NCI-H2227 (cell line): ENCODE measurements around the gene TXNRD1.
"Not testable (repeated sequence)": the region's sequence is repeated elsewhere in the genome, so short reads cannot be mapped to it uniquely, and the experiment has no call there.

Source experiments
- DNase-seq: peaks from one replicate; lab custom pipeline; 2025; ENCODE audit not compliant: unreplicated experiment; lab: John Stamatoyannopoulos, UW

The TXNRD1 gene

DNA sequence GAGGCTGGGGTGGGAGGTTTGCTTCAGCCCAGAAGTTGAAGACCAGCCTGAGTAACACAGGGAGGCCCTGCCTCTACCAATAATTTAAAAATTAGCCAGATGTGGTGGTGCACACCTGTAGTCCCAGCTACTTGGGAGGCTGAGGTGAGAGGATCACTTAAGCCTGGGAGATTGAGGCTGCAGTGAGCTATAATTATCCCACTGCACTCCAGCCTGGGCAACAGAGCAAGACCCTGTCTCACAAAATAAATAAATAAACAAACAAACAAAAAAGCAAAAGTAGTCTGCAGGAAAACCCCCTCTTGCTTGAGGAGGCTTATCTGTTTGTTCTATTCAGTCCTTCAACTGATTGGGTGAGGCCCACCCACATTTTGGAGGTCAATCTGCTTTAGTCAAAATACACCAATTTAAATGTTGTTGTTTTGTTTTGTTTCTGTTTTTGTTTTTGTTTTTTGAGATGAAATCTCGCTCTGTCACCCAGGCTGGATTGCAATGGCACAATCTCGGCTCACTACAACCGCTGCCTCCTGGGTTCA is 24.9 kb upstream of the TXNRD1 start:
- no peak for DNase-seq

DNA sequence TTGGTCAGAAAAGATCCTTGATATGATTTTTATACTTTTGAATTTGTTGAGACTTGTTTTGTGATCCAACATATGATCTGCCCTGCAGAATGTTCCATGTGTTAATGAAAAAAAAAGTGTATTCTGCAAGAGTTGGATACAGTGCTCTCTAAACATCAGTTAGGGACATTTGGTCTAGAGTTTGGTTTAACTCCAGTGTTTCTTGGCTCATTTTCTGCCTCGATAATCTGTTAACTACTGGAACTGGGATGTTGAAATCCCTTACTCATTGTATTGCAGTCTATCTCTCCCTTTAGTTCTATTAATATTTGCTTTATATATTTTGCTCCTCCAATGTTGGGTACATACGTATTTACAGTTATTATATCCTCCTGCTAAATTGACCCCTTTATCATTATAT is 18.3 kb upstream of the TXNRD1 start:
- DNase-seq: no peak

DNA sequence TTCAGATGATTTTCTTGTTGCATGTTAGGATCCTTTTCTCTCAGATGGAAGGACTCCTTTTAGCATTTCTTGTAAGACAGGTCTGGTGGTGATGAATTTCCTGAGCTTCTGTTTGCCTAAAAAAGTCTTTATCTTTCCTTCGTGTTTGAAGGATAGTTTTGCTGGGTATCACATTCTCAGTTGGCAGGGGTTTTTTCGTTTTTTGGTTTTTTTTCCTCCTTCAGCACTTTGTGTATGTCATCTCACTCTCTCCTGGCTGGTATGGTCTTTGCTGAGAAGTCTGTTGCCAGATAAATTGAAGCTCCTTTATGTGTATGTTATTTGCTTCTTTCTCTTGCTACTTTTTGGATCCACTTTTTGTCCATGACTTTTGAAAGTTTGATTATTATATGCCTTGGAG is 15.6 kb upstream of the TXNRD1 start:
- DNase-seq: no peak

GRCh38 chr12:104201238-104202001 is 14.2 kb upstream of the TXNRD1 start:
- DNase-seq: peak; percentile 71

DNA sequence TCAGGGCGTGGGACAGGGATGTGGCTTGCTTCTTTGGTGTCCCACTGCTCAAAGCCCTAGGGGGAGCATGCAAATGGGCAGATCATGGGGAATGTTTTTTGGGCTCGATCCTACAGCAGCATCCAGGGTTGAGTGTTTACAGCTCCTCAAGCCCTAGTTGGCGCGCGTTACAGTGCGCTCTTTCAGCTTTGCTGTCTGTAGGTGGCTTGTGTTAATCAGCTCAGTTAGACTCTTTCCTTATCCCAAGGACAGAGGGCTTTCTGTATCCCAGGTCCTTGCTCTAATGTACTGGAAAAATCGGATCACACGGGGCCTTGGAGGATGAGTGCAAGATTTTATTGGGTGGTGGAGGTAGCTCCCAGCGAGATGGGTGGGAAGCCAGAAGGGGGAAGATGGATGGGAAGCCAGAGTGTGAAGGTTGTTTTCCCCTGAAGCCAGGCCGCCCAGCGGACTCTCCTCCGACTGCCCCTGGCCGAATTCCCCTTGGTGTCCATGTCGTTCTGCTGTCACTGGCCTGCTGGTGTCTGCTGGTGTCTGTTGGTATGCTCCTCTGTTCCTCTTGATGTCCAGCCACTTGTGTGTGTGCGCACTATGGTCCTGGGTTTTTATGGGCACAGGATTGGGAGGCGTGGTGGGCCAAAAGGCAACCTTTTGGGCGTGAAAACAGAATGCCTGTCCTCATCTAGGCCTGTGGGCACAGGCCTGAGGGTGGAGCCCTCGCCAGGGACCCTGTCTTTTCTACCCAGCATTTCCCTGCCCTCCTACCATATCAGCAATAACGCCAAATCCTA is 10.7 kb upstream of the TXNRD1 start:
- no peak for DNase-seq

GRCh38 chr12:104207416-104208205 is 8.0 kb upstream of the TXNRD1 start:
- no peak for DNase-seq

DNA sequence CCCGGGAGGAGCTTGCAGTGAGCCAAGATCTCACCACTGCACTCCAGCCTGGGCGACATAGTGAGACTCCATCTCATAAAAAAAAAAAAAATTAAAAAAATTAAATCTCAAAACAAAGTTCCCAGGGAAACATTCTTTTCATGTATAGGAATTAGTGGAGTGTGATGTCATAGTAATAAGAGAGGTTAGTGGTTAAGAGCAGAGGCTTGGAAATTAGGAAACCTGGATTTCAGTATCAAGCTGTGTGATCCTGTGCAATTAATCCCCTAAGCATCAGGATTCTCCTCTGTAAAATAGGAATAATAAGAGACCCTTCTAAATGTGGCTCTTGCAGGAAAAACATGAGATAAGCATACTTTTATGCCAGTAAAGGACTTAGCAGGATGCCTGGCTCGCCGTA is 3.1 kb upstream of the TXNRD1 start:
- no peak for DNase-seq

GRCh38 chr12:104213952-104214351 is 1.6 kb upstream of the TXNRD1 start:
- DNase-seq: no peak

DNA sequence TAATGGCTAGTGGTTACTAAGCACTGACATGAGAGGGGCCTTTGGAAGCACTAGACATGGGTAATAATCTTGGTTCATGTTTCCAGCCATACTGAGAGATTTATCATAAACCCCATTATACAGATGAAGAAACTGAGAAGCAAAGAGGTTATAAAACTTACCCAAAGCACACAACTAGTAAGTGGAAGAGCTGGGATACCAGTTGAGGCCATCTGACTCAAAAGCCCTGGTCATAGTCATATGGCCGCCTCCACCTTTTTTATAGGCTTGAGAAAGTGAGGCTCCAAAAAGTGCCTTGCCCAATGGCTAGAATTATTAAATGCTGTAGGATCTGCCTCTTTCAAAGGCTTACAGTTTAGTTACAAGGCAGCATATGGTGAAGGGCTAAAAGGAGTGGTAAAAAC is 944 bp downstream of the TXNRD1 start:
- no peak for DNase-seq

- DNase-seq: not testable (repeated sequence)
These were observed 2.9 kb downstream of the TXNRD1 start for GRCh38 chr12:104218506-104218905.

DNA sequence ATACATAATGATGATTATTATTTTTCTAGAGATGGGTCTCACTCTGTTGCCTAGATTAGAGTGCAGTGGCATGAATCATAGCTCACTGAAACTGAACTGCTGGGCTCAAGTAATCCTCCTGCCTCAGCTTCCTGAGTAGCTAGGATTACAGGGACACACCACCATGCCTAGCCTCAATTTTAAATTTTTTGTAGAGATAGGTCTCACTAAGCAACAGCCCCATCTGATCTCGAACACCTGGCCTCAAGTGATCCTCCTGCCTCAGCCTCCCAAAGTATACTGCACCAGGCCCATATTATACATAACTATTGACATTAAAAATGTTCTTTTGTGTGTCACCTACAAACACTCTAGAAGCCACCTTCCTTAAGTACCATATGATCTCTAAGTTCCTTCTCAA is 3.4 kb downstream of the TXNRD1 start:
- no peak for DNase-seq

DNA sequence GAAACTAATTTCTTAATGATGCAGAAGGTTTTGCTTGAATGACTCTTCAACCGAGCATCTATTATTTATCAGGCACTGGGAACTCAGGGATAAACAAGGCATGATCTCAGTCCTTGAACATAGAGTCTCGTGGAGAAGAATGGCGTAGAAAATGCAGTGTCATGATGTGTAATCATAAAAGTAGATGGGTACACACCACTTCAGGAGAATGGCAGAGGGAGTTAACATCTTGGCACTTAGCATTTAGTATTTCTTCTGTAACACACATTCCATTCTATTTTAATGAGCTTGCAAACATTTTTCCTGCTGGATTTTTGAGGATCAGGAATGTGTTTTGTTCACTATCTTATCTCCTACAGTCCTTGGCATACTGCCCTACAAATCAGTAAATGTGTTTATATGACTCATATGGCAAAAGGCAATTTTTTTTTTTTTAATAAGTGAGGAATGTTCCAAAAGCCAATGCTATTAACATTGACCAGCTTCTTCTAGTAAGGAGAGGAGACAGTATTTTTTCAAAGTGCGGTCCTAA is 3.8 kb downstream of the TXNRD1 start:
- peak; percentile 20 for DNase-seq

GRCh38 chr12:104219908-104220404 is 4.4 kb downstream of the TXNRD1 start:
- DNase-seq: no peak

- DNase-seq: no peak
These were observed 5.4 kb downstream of the TXNRD1 start for GRCh38 chr12:104220931-104221330.

- no peak for DNase-seq
These were observed 7.4 kb downstream of the TXNRD1 start for GRCh38 chr12:104222976-104223375.

GRCh38 chr12:104223712-104224111 is 8.1 kb downstream of the TXNRD1 start:
- no peak for DNase-seq

DNA sequence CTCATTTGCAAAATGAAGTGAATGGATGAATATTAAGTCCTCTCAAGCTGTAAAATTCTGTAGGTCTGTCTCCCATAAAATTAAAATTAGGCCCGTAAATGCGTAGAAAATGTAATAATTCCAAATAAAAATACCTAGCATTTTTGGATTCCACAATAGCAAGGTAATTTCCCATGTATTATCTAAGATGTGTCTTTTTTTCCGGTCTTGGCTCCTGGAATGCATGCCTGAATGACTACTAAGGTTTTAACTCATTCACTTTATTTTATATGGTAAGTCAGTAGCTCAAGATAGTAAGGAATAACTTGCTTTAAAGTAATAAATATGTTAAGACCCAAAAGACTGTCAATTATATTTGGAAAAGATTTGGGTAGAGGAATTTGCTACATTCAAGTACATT is 11.1 kb downstream of the TXNRD1 start:
- no peak for DNase-seq

- no peak for DNase-seq
These were observed 14.9 kb downstream of the TXNRD1 start for GRCh38 chr12:104230304-104231095.

DNA sequence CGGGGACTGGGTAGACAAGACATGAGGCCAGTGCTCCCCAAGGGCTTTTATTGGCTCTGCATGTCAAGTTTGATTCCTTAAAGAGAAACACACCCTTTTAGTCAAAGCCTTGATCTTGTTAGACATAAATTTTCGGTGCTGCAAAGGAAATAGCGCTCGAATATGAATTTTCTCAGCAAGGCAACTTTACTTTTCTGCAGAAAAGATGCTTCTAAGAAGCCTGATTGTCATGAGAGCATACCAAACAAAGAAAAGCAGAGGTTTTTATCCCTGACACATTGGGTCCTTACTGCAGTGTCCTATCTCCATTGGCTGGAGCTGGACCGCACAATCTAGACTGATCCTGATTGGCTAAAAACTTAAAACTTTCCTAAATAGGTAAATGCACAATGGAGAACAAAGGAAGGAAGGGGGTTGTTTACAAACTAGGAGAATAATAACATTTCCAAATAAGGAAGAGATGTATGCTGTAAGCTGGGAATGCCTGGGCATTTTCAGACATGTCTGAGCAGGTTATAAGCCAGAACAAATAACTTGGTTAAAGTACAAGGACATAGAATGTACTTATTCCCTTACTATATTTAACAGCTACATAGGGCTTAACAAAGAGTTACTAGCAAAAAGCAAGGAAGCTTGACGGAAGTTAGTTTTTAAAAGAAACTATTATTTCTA is 17.2 kb downstream of the TXNRD1 start:
- no peak for DNase-seq
